Measurements from ENCODE around the gene TDRD3. TPM values are rescaled to one million over a fixed set of nuclear protein-coding genes. Genes with fewer than 3 reads are reported as not detected.

Gene TDRD3
- total and polyA plus RNA-seq, 2 donors: 18.5 to 26.3 TPM

DNA sequence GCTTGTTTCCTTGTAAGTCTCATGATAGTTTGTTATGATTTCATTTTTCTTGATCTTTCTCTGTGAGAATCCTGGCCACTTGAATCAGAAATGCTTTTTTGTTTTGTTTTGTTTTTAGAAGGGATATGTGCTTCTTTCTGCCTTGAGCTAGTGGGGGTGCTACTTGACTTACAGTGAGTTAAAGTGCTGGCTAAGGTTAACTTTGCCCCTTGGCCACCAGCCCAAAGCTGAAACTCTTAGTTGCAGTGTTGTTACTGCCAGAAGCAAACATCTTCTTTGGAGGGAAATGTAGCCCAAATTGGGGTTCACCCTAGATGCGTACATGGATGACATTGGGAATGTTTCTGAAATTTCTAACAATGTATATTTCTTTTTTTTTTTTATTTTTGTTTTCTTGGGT is 57.4 kb downstream of the TDRD3 start:
- H3K4me3 ChIP-seq (ENCODE audit: low read length in 2 of 2): no peak overlapping the region
- no peaks in the 10 kb centered on the region for H3K4me1 ChIP-seq (ENCODE audit: control insufficient read depth in 2 of 2, insufficient read depth in 2 of 2, low read length in 2 of 2)
- no peaks in the 10 kb centered on the region for H3K9me3 ChIP-seq (ENCODE audit: control insufficient read depth in 2 of 2, insufficient read depth in 1 of 2, low read length in 1 of 2)
- H3K27ac ChIP-seq (ENCODE audit: low read depth in 1 of 2, low read length in 1 of 2): no peak overlapping the region
- no peak for DNase-seq (ENCODE audit: low read depth in 6 of 9, low spot score in 9 of 9)
- H3K36me3 ChIP-seq (ENCODE audit: control insufficient read depth in 2 of 2, insufficient read depth in 2 of 2, low read length in 1 of 2): peaks cover 0 to 4% of the 10 kb centered on the region in 2 donors
- no peaks in the 10 kb centered on the region for H3K27me3 ChIP-seq (ENCODE audit: control insufficient read depth in 2 of 2, insufficient read depth in 1 of 2, low read length in 1 of 2)
- WGBS: 99% methylated on average over 1 of the region's 1 CpG

DNA sequence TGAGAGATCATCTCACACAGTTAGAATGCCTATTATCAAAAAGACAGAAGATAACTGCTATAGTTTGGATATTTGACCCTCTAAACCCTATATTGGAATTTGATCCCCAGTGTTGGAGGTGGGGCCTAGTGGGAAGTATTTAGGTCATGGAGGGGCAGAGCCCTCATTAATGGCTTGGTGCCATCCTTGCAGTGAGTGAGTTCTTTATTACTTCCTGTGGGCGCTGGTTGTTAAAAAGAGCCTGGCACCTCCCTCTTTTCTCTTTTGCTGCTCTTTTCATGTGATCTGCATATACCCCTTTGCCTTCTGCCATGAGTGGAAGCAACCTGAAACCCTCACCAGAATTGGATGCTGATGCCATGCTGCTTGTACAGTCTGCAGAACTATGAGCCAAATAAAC is 66.8 kb downstream of the TDRD3 start:
- WGBS: 91% methylated on average over 1 of the region's 1 CpG
- no peak overlapping the region for H3K4me3 ChIP-seq (ENCODE audit: low read length in 2 of 2)
- H3K27me3 ChIP-seq (ENCODE audit: control insufficient read depth in 2 of 2, insufficient read depth in 1 of 2, low read length in 1 of 2): no peaks in the 10 kb centered on the region
- DNase-seq (ENCODE audit: low read depth in 6 of 9, low spot score in 9 of 9): no peak
- H3K4me1 ChIP-seq (ENCODE audit: control insufficient read depth in 2 of 2, insufficient read depth in 2 of 2, low read length in 2 of 2): no peaks in the 10 kb centered on the region
- H3K36me3 ChIP-seq (ENCODE audit: control insufficient read depth in 2 of 2, insufficient read depth in 2 of 2, low read length in 1 of 2): peaks cover 0 to 5% of the 10 kb centered on the region in 2 donors
- H3K9me3 ChIP-seq (ENCODE audit: control insufficient read depth in 2 of 2, insufficient read depth in 1 of 2, low read length in 1 of 2): no peaks in the 10 kb centered on the region
- H3K27ac ChIP-seq (ENCODE audit: low read depth in 1 of 2, low read length in 1 of 2): no peak overlapping the region

DNA sequence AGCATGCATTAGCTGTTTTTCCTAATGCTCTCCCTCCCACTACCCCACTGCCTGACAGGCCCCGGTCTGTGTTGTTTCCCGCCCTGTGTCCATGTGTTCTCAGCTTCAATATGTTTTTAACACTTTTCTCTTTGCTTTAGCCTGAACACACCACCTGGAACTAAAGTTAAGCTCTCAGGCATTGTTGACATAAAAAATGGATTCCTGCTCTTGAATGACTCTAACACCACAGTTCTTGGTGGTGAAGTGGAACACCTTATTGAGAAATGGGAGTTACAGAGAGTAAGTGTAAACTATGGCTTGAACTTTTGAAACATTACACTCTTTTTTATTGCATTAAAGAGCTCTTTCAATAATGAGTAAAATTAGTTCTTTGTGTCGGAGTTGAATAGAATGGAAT is 70.1 kb downstream of the TDRD3 start:
- H3K4me3 ChIP-seq (ENCODE audit: low read length in 2 of 2): no peak overlapping the region
- H3K27me3 ChIP-seq (ENCODE audit: control insufficient read depth in 2 of 2, insufficient read depth in 1 of 2, low read length in 1 of 2): no peaks in the 10 kb centered on the region
- no peak overlapping the region for H3K27ac ChIP-seq (ENCODE audit: low read depth in 1 of 2, low read length in 1 of 2)
- DNase-seq (ENCODE audit: low read depth in 6 of 9, low spot score in 9 of 9): no peak
- peaks cover 0 to 3% of the 10 kb centered on the region in 2 donors for H3K36me3 ChIP-seq (ENCODE audit: control insufficient read depth in 2 of 2, insufficient read depth in 2 of 2, low read length in 1 of 2)
- no peaks in the 10 kb centered on the region for H3K9me3 ChIP-seq (ENCODE audit: control insufficient read depth in 2 of 2, insufficient read depth in 1 of 2, low read length in 1 of 2)
- no peaks in the 10 kb centered on the region for H3K4me1 ChIP-seq (ENCODE audit: control insufficient read depth in 2 of 2, insufficient read depth in 2 of 2, low read length in 2 of 2)
- WGBS: 97% methylated on average over 3 of the region's 3 CpGs

DNA sequence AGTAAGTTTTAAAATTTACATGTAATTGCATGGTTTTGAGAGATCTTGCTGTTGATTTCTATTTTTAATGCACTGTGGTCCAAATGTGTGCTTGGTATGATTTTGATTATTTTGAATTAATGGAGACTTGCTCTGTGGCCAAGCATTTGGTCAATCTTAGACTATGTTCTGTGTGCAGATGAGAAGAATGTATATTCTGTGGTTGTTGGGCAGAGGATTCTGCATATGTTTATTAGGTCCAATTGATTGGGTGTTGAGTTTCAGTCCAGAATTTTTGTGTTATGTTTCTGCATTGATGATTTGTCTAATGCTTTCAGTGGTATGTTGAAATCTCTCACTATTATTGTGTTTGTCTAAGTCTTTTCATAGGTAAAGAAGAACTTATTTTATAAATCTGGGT is 82.3 kb downstream of the TDRD3 start:
- H3K4me3 ChIP-seq (ENCODE audit: low read length in 2 of 2): no peak overlapping the region
- H3K27me3 ChIP-seq (ENCODE audit: control insufficient read depth in 2 of 2, insufficient read depth in 1 of 2, low read length in 1 of 2): no peaks in the 10 kb centered on the region
- peaks cover 2 to 4% of the 10 kb centered on the region in 2 donors for H3K36me3 ChIP-seq (ENCODE audit: control insufficient read depth in 2 of 2, insufficient read depth in 2 of 2, low read length in 1 of 2)
- no peak for DNase-seq (ENCODE audit: low read depth in 6 of 9, low spot score in 9 of 9)
- peaks cover 0 to 3% of the 10 kb centered on the region in 2 donors for H3K9me3 ChIP-seq (ENCODE audit: control insufficient read depth in 2 of 2, insufficient read depth in 1 of 2, low read length in 1 of 2)
- no peaks in the 10 kb centered on the region for H3K4me1 ChIP-seq (ENCODE audit: control insufficient read depth in 2 of 2, insufficient read depth in 2 of 2, low read length in 2 of 2)
- H3K27ac ChIP-seq (ENCODE audit: low read depth in 1 of 2, low read length in 1 of 2): no peak overlapping the region

DNA sequence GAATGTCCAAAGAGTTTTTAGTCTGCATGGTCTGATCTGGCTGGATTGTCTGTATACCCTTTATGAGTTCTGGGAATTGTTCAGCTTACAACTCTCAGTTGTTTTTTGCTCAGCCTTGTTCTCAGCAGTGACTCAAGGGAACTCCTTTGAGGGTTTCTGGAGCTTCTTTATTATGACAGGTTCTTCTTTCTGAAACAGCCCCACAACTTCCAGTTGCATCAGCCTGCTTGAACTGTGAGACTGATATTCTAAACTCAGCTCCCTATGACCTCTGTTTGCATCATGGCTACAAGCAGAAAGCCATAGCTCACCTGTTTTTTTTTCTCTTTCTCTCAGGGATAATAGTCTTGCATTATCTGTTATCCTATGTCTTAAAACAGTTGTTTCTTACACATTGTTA is 85.0 kb downstream of the TDRD3 start:
- H3K27ac ChIP-seq (ENCODE audit: low read depth in 1 of 2, low read length in 1 of 2): no peak overlapping the region
- H3K4me3 ChIP-seq (ENCODE audit: low read length in 2 of 2): no peak overlapping the region
- H3K27me3 ChIP-seq (ENCODE audit: control insufficient read depth in 2 of 2, insufficient read depth in 1 of 2, low read length in 1 of 2): no peaks in the 10 kb centered on the region
- no peaks in the 10 kb centered on the region for H3K4me1 ChIP-seq (ENCODE audit: control insufficient read depth in 2 of 2, insufficient read depth in 2 of 2, low read length in 2 of 2)
- H3K9me3 ChIP-seq (ENCODE audit: control insufficient read depth in 2 of 2, insufficient read depth in 1 of 2, low read length in 1 of 2): peaks cover 0 to 3% of the 10 kb centered on the region in 2 donors
- no peak for DNase-seq (ENCODE audit: low read depth in 6 of 9, low spot score in 9 of 9)
- H3K36me3 ChIP-seq (ENCODE audit: control insufficient read depth in 2 of 2, insufficient read depth in 2 of 2, low read length in 1 of 2): peaks cover 4 to 14% of the 10 kb centered on the region in 2 donors

DNA sequence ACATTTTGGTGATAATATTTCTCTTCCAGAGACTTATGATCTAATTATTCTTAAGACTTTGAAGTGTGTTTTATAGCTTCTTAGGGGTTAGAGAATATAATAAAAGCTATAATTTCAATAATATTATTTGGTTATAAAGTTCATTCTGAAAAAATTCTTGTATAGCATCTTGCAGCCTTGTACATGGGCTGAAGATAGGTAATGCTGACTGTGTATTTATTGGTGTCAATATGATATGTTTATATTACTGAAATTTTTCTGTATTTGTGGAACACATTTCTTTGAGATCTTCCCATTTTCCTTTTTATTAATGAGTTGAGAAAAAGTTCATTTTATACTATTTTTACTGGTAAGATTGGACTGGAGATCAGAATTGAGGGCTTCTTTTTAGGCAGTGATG is 87.8 kb downstream of the TDRD3 start:
- Histone ChIP-seq H3K9me3 (ENCODE audit: control insufficient read depth in 2 of 2, insufficient read depth in 1 of 2, low read length in 1 of 2) (peaks cover 0 to 3% of the 10 kb centered on the region in 2 donors), H3K36me3 (ENCODE audit: control insufficient read depth in 2 of 2, insufficient read depth in 2 of 2, low read length in 1 of 2) (peaks cover 4 to 25% of the 10 kb centered on the region in 2 donors), H3K27me3 (ENCODE audit: control insufficient read depth in 2 of 2, insufficient read depth in 1 of 2, low read length in 1 of 2) (no peaks in the 10 kb centered on the region), H3K27ac (ENCODE audit: low read depth in 1 of 2, low read length in 1 of 2) (no peak overlapping the region), H3K4me3 (ENCODE audit: low read length in 2 of 2) (no peak overlapping the region), H3K4me1 (ENCODE audit: control insufficient read depth in 2 of 2, insufficient read depth in 2 of 2, low read length in 2 of 2) (no peaks in the 10 kb centered on the region)
- no peak for DNase-seq (ENCODE audit: low read depth in 6 of 9, low spot score in 9 of 9)

DNA sequence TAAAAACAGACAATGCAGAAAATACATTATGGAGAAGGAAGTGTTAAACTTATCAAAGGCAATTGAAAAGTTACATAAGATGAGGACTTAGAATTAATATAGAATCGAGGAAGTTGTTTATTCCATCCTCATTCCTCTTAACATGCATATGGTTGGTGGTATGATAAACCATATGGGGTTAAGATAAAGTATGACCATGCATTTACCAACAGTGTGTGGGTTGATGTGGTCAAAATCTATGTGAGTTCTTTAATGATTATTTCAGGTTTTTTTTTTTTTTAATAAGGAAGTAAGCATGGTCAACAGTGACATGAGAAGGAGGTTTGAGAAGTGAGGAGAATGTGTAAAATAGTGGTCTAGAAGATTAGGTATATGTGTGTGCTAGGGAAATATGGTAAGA is 94.5 kb downstream of the TDRD3 start:
- no peak overlapping the region for H3K4me3 ChIP-seq (ENCODE audit: low read length in 2 of 2)
- WGBS: 93% methylated on average over 1 of the region's 1 CpG
- H3K4me1 ChIP-seq (ENCODE audit: control insufficient read depth in 2 of 2, insufficient read depth in 2 of 2, low read length in 2 of 2): no peaks in the 10 kb centered on the region
- peaks cover under 1 to 15% of the 10 kb centered on the region in 2 donors for H3K36me3 ChIP-seq (ENCODE audit: control insufficient read depth in 2 of 2, insufficient read depth in 2 of 2, low read length in 1 of 2)
- H3K9me3 ChIP-seq (ENCODE audit: control insufficient read depth in 2 of 2, insufficient read depth in 1 of 2, low read length in 1 of 2): no peaks in the 10 kb centered on the region
- no peak overlapping the region for H3K27ac ChIP-seq (ENCODE audit: low read depth in 1 of 2, low read length in 1 of 2)
- no peak for DNase-seq (ENCODE audit: low read depth in 6 of 9, low spot score in 9 of 9)
- H3K27me3 ChIP-seq (ENCODE audit: control insufficient read depth in 2 of 2, insufficient read depth in 1 of 2, low read length in 1 of 2): no peaks in the 10 kb centered on the region

DNA sequence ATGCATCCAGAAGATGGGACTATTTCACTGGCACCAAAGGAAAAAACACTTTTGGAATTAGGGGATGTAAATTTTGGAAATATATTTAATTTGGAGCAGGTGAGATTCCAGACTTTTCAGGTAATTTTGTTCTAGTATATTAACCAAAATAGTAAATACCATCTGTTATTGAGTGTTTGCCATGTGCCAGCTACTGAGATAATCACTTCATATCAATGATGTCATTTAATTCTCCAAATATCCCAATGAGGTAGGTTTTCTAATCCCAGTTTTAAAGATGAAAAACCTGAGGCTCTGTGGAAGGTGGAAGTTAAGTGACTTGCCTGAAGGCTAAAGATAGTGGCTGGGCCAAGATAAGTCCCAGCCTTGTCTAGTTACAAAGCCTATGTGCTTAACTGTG is 95.2 kb downstream of the TDRD3 start:
- DNase-seq (ENCODE audit: low read depth in 6 of 9, low spot score in 9 of 9): no peak
- H3K36me3 ChIP-seq (ENCODE audit: control insufficient read depth in 2 of 2, insufficient read depth in 2 of 2, low read length in 1 of 2): peaks cover 3 to 9% of the 10 kb centered on the region in 2 donors
- no peak overlapping the region for H3K4me3 ChIP-seq (ENCODE audit: low read length in 2 of 2)
- no peaks in the 10 kb centered on the region for H3K27me3 ChIP-seq (ENCODE audit: control insufficient read depth in 2 of 2, insufficient read depth in 1 of 2, low read length in 1 of 2)
- no peak overlapping the region for H3K27ac ChIP-seq (ENCODE audit: low read depth in 1 of 2, low read length in 1 of 2)
- no peaks in the 10 kb centered on the region for H3K4me1 ChIP-seq (ENCODE audit: control insufficient read depth in 2 of 2, insufficient read depth in 2 of 2, low read length in 2 of 2)
- no peaks in the 10 kb centered on the region for H3K9me3 ChIP-seq (ENCODE audit: control insufficient read depth in 2 of 2, insufficient read depth in 1 of 2, low read length in 1 of 2)

DNA sequence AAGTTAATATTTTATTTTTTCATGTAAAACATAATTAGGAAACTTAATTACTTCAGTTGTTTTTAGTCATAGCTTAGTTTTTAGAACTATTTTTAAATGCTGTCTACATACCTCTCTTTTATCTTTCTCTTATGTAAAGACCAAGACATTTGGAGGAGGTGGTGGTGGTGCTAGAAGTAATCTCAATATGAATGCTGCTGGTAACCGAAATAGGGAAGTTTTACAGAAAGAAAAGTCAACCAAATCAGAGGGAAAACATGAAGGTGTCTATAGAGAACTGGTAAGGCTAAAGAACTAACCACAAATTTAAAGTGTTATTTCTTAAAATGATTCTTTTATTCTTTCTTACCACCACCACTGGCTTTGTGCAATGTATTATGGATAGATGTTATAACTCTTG is 97.3 kb downstream of the TDRD3 start:
- H3K27me3 ChIP-seq (ENCODE audit: control insufficient read depth in 2 of 2, insufficient read depth in 1 of 2, low read length in 1 of 2): no peaks in the 10 kb centered on the region
- no peak overlapping the region for H3K4me3 ChIP-seq (ENCODE audit: low read length in 2 of 2)
- WGBS: 94% methylated on average over 1 of the region's 1 CpG
- H3K4me1 ChIP-seq (ENCODE audit: control insufficient read depth in 2 of 2, insufficient read depth in 2 of 2, low read length in 2 of 2): no peaks in the 10 kb centered on the region
- no peaks in the 10 kb centered on the region for H3K9me3 ChIP-seq (ENCODE audit: control insufficient read depth in 2 of 2, insufficient read depth in 1 of 2, low read length in 1 of 2)
- no peak overlapping the region for H3K27ac ChIP-seq (ENCODE audit: low read depth in 1 of 2, low read length in 1 of 2)
- H3K36me3 ChIP-seq (ENCODE audit: control insufficient read depth in 2 of 2, insufficient read depth in 2 of 2, low read length in 1 of 2): peaks cover 0 to 3% of the 10 kb centered on the region in 2 donors
- no peak for DNase-seq (ENCODE audit: low read depth in 6 of 9, low spot score in 9 of 9)

DNA sequence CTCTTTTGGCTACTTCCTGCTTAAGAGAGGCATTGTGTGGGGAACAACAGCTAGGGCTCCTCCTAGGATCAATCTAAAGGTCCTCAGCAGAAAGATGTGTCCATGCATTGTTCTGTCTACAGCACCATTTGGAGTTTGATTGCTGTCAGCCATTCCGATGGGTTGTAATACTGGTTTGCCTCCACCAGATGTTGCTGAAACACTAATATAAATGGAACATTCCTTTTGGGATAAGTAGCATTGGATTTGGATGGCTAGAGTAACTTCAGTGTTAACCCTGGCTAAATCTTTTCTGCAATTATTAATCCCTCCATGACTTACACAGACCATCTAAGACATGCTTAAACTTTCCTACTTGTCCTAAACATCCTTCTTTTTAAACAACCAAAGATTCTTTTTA is 104.2 kb downstream of the TDRD3 start:
- peaks cover 0 to 20% of the 10 kb centered on the region in 2 donors for H3K9me3 ChIP-seq (ENCODE audit: control insufficient read depth in 2 of 2, insufficient read depth in 1 of 2, low read length in 1 of 2)
- H3K27me3 ChIP-seq (ENCODE audit: control insufficient read depth in 2 of 2, insufficient read depth in 1 of 2, low read length in 1 of 2): no peaks in the 10 kb centered on the region
- no peak for DNase-seq (ENCODE audit: low read depth in 6 of 9, low spot score in 9 of 9)
- H3K36me3 ChIP-seq (ENCODE audit: control insufficient read depth in 2 of 2, insufficient read depth in 2 of 2, low read length in 1 of 2): peaks cover 0 to 3% of the 10 kb centered on the region in 2 donors
- H3K4me1 ChIP-seq (ENCODE audit: control insufficient read depth in 2 of 2, insufficient read depth in 2 of 2, low read length in 2 of 2): no peaks in the 10 kb centered on the region
- WGBS: 96% methylated on average over 1 of the region's 1 CpG
- no peak overlapping the region for H3K27ac ChIP-seq (ENCODE audit: low read depth in 1 of 2, low read length in 1 of 2)
- H3K4me3 ChIP-seq (ENCODE audit: low read length in 2 of 2): no peak overlapping the region
